ENCODE measurements around the gene DGKA.

- no peak for TF ChIP-seq ZNF558 (tag by site-specific recombination; IDR thresholded peaks at IDR 0.05)
- TF ChIP-seq CTCF (tag by site-specific recombination; IDR thresholded peaks at IDR 0.05): peak; percentile 62; the same call in 1 of the 2 replicates
- no peak for TF ChIP-seq SP2 (tag by site-specific recombination; IDR thresholded peaks at IDR 0.05)
- peak; percentile 58; the same call in 1 of the 2 replicates for TF ChIP-seq ZNF768 (tag by site-specific recombination; IDR thresholded peaks at IDR 0.05)
These were observed 65.3 kb downstream of the DGKA start for GRCh38 chr12:55996201-55996714.
